Measurements from ENCODE around the gene C16orf74.

Gene C16orf74

DNA sequence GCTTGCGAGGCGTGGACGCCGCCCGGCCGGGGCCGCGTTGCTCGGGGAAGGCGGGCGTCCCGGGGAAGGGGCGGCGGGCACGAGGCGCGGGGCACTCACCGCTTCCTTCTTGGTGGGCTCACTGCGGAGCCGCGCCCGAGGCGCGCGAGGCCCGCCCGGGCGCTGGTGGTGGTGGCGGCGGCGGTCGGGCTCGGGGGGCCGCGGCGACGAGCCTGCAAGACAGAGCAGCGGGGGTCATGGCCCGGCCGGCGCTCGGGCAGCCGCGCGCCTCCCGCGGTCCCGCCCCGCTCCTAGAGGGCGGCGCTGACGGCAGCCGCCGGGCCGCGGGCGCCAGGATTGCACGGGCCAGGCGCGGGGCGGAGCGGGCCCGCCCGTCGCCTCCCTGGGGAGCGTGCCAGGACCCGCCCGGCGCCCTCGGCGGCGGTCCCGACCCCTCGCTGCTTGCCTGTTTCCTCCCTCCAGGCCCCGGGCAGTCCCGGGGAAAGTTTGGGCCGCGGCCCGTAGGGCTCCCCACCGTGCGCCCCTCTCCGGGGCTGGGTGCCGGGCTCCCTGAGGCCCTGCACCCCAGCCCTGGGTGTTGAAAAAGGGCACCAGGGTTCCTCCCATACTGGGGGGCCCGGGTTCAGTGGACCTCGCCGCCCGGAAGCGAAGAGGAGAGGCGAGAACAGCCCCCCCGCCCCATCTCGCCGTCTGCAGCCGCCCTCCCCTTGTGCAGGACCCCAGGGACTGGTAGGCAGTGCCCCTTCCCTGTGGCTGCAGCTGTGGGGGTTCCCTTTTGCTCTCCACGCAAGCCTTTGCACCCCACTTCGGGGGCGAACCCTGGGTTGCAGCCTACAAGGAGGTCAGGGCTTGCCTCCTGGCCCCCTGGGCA is at the start of gene C16orf74:
TSS of gene C16orf74 (minus strand) at position 270 of the 871 bp plus-strand sequence. CDS start 15,879 bp downstream, outside the sequence.
- DNase-seq, result peak; percentile 69

DNA sequence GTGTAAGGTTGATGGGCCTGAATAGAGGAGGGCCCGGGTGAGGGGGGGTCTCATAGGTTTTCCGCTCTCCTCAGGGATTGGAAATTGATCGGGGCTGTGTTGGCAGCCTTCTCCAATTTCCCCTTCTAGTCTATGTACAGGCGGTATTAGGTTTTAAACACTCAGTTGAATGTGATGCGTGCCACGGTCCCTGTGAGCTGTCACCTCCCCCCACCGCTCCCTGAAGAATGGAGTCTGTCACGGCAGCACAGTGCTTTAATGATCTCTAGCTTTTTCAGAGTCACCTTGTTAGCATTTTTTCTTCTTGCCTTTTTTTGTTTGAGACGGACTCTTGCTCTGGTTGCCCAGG is 49.4 kb upstream of the C16orf74 start:
- DNase-seq, result peak; percentile 26

DNA sequence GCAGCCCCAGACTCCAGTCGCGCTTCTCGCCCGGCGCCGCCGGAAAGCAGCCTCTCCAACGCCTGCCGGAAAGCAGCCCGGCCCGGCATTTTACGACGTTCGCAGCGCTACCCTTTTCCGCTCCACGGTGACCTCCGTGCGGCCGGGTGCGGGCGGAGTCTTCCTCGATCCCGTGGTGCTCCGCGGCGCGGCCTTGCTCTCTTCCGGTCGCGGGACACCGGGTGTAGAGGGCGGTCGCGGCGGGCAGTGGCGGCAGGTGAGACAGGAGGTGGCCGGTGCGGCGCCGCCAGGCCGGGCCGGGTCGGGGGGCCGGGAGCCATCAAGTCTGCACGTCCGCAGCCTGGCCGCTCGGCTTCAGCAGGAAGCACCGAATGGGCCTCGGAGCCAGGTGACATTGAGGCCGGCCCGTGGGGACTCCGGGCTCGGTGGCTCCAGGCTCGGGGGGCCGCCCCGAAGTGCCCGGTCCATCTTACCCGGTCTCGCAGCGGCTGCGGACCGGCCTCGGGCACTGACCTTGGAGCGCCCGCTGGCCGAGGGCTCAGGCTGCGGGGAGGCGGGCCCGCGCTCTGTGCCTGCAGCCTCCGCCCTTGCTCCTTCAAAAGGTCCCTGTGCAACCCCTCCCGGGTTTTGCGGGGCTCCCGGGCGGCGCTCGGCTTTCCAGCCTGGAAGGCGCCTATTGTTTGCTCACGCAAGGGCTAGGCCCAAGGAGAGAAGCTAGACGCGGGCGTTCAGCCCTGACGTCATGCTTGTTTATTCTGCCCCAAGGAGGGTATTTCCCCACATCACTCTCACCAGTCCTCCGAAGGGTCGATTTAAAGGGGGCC is 48.8 kb upstream of the C16orf74 start, which contains the start of the genes COX4I1 and EMC8:
TSS of gene COX4I1 (plus strand) at position 199 of the 824 bp plus-strand sequence. CDS start 1,511 bp downstream, outside the sequence.
TSS of gene EMC8 (minus strand) at position 48 of the 824 bp plus-strand sequence. CDS start 249 bp downstream, outside the sequence.
- peak; percentile 97 for DNase-seq

DNA sequence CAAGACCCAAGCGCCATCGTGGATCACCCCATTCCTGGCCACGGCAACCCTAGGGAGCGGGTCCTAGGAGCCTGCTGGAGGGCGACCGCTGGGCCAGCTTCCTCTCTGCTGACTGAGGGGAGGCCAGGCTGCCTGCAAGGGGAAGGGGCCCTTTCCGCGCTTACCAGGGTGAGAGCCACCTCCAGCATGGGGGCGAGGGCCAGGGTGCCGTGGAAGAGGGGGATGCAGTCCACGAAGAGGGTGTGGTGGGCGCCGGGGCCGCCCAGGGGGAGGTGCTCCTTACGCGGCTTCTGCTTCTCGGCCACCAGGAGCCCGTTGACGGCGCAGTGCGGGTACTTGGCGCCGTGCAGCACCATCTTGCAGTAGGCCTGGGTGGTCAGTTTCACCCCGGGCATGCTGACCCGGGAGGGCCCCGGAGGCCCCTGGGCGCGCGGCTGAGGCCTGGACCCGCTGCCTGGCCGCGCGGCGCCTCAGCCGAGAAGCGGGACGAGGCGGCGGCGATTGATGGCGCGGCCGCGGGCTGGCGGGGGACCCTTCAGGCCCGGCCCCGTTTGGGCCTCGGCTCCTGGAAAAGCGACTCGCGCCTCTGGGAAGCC is 48.1 kb upstream of the C16orf74 start:
- peak; percentile 73 for DNase-seq

DNA sequence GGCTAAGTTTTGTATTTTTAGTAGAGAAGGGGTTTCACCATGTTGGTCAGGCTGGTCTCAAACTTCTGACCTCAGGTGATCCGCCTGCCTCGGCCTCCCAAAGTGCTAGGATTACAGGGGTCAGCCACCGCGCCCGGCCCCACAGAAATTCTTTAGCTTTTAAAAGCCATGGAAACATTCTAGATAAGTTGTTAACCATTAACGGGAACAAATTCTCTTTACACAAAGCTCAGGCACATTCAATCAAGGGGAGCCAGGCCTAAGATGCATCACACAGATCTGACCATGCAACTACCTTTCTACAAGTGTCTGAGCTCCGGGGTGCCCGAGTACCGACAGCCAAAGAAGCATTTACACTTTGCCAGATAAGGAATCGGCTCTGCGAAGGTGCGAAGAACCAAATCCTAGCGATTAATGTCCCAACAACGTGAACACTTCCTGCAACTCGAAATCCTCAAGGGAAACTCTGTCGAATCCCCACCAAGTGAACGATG is 47.4 kb upstream of the C16orf74 start:
- DNase-seq, result peak; percentile 9

DNA sequence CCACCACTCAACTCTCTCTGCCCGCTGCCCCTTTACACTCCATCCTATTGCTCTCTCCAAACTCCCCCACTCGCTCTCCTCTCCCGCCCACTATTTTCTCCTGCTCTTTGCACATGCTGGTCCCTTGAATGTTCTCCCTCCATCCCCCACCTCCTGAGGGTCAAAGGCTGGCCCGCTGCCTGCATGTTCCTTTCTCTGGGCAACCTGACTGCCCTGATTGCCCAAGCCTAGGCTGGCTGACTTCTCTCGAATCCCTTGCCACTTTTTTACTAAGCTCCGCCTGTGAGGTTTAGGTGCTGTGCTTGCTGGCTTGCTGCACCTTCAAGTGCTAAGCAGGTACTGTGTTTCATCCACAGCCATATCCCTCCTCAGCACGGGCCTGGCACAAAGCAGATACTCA is 45.7 kb upstream of the C16orf74 start:
- no peak for DNase-seq

DNA sequence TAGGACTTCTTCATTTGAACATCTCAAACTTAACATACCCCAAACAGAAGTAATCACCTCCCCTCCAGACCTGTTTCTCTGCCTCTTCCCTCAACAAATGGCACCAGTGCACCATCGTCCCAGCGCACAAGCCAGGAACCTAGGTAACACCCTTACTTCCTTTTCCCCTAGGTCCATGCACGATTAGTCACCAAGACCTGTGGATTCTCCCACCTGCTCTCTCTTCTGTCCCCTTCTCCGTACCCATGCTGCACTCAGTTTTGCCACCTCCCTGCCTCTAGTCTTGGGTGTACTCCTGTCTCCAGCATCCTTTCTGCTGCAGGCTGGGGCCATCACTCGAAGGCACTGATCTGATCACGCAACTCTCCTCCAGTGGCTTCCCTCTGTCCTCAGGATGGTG is 45.3 kb upstream of the C16orf74 start:
- DNase-seq, result no peak

DNA sequence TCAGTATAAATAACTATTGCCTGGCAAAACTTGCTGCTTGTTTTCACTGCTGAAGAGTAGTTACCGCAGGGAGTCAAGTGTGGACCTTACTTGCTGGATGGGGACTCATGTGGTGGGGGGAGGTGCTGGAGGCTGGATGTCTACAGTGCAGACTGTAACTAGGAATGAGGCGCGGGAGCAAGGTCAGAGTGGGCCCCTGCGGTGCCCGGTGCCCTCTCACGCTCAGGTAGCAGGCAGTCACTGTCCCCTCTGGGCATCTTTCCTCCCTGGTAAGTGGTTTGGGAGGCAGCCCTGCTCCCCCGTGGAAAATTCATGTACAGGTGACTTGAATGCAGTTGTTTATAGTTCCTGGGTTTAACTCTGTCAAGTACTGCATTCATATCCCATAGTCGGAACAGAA is 43.8 kb upstream of the C16orf74 start:
- DNase-seq, result no peak

DNA sequence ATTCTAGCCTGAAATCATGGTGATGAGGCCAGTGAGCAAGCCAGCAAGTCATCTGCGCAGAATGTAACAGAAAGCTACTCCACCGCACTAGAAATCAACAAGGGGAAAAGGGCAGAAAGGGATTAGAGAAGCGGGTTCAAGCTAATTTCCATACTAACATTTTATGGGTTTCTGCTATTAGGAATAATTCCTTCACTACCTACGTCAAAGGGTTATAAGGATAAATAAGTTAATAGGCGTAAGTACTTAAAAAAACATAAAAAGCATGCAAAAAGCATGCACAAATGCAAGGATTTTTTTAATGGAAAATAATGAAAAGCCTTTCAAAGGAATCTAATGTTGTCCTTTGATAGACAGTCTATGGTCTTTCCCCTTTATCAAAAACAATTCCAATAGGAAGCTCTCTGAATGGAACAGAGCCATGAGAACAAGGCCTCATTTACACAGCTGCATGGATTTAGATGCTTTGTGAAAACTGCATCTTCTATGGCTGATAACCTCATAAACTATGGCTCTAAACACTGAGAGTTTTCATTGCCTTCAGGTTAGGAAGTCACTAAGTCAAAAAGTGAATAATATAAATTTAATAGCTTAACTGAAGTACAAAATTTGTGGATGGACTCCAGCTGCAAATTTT is 42.9 kb upstream of the C16orf74 start:
- DNase-seq, result no peak

DNA sequence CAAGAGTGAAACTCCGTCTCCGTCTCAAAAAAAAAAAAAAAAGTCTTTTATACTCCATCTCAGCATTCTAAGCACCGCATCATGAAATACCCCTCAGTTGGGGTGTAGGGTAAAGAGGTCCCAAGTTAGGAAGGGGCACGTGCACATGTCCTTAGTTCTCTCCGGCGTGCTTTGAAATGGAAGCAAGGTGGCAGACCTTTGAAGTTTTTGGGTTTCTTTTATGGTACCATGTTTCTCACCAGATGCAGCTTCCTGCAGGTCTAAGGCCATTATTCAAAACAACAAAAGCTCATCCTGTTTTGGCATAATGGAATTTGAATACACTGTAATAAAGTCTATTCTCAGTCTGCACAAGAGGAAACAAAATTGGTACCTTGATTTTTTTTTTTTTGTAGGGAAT is 38.9 kb upstream of the C16orf74 start:
- no peak for DNase-seq

DNA sequence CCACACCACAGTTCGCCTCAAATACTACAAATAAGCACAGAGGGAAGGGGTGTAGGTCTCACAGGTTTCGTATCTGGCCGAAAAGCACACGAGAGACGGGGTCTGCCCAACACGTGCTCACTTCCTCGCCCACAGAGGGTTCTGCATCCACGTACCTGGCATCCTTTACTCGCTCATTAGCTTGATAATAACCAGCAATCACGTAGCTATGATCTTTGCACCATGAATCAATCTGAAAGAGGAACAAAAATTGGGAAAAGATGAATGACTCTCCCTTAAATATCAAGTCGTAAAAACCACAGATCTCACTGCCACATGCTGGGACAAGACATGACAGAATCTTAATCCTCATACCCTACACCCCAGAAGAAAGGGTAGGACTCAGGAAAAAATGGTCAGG is 37.9 kb upstream of the C16orf74 start:
- DNase-seq, result no peak

DNA sequence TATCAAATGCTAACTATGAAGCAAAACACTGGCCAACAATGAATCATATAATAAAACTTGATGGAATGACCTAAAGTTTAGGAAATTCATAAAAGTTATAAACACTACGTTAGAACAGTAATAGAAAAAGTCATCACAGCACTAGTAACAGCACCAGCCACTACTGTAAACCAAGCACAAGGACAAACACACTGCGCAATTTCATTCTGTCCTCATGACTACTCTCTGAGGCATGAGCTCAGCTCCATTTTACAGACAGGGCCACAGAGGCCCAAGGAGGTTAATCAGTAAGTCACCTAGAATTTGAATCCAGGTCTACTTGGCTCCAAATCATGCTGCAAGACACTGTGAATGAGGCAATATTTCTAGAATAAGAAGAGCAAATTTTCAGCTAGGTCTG is 35.0 kb upstream of the C16orf74 start:
- DNase-seq, result no peak

DNA sequence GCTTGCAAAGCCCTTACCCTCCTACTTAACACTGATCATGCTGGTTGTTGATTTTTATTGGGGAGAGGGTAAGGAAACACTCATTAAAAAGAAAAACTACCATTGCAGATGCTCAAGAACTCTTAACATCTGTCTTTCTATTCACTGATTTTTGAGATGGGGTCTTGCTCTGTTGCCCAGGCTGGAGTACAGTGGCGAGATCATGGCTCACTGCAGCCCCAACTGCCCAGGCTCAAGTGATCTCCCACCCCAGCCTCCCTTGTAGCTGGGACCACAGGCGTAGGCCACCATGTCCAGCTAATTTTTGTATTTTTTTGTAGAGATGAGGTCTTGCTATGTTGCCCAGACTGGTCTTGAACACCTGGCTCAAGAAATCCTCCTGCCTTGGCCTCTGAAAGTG is 33.9 kb upstream of the C16orf74 start:
- no peak for DNase-seq

DNA sequence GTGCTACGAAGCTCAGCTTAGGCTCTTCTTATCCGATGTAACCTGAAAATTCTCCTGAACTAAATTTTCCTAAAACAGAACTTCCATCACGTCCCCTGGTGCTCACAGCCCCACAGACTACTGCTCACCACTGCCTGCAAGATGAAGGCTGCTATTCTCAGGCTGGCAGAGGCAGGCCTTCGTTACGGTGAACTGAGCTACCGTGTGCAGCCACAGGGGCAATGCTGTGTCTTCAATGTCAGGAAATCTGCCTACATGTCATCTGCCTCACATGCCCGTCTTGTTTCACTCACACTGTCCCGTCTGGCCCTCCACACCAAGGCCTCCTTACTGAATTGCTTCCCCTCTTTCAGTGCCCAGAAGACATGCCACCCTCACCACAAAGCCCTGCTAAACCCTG is 32.5 kb upstream of the C16orf74 start:
- no peak for DNase-seq

DNA sequence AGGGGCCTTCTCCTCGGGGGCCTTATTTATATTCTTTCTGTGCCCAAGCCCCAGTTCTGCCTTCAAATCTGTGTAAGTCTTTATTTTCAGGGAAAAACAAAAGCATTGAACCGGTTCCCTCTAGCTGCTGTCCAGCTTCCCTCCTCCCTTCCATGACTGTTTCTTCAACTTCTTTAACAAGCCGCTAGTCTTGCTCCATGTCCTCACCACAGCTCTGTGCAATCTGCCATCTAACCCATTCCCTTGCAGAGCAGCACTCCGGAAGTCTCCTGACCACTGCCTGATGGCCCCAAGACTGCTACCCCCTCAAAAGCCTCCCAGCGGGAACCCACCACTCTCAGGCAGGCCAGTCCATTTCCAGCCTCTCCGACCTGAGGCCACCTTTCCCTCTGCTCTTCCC is 31.6 kb upstream of the C16orf74 start:
- DNase-seq, result peak; percentile 11

DNA sequence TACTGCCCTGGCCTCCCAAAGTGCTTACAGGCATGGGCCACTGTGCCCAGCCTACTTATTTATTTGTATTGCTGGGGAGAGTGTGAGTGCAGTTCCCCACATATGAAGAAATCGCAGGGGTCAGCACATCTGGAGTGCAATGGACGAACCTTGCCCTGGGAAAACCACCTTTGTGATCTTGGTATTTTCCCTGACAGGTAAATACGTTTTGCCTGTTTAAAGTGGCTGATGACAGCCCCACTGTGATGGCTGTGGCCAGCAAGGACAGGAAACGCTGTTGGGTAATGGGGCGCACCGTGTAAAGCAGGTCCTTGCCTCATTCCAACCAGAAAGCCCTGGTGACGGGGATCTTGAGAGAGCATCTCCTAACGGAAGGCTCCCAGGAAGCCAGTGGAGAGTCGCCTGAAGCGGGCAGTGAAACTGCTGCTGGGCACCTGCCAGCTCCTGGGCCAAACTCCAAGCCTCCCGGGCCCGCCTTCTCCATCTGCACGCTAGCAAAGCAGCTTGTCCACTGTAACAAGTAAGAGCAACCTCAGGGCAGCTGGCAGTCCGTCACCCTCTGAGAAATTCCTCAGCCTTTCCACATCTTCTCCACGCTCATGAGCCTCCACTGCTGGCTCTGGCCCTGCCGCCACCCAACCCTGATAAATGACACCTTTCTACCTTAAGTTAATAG is 30.9 kb upstream of the C16orf74 start:
- no peak for DNase-seq

DNA sequence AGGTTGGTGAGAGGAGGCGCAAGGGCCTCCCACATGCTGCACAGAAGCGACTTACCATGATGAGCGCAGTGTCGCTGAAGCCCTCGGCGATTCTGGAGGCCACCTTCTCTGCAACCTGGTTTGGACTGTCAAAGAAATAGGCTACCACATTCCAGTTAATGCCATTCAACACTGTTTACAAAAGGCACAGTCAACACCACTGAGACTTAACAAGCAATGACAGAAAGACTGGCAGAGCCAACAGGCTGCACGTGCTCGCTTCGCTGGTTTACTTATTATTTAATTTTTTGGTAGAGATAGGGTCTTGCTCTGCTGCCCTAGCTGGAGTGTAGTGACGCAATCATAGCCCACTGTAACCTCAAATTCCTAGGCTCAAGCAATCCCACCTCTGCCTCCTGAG is 30.3 kb upstream of the C16orf74 start:
- no peak for DNase-seq

DNA sequence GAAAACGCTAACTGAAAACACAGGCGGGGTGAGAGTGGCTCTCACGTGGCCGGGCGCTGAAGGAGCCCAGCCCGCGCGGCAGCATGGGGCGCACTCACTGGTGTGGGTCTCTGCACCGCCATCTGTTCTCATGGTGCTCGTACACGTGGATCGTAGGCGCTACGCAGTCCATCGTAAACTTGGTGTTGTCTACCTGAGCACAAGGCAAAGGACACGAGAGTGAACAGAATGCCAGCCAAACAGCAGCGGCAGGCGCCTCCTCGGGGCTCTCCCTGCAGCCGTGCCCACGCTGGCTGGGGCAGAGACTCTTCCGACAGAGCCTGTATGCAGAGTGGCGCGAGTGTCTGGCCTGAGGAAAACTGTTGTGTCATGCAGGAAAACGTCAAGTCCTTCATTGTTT is 29.4 kb upstream of the C16orf74 start:
- DNase-seq, result no peak

DNA sequence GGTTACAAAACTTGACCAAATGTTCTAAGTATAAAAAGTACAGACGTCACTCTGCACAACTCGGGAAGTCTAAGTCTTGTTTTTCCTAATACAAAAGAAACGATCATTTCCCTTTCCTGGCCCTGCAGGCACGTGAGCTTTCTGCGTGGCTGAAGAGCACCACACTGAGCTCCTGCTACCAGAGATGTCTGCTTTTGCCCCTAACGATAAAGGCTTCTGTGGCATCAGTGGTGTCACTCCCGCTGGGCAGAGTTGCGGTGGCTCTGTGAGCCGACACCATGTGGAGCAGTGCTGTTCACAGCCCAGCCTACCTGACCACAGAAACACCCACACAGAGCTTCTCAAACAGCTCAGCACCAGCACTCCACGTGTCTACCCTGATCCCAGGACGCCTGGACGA is 28.0 kb upstream of the C16orf74 start:
- DNase-seq, result peak; percentile 27

DNA sequence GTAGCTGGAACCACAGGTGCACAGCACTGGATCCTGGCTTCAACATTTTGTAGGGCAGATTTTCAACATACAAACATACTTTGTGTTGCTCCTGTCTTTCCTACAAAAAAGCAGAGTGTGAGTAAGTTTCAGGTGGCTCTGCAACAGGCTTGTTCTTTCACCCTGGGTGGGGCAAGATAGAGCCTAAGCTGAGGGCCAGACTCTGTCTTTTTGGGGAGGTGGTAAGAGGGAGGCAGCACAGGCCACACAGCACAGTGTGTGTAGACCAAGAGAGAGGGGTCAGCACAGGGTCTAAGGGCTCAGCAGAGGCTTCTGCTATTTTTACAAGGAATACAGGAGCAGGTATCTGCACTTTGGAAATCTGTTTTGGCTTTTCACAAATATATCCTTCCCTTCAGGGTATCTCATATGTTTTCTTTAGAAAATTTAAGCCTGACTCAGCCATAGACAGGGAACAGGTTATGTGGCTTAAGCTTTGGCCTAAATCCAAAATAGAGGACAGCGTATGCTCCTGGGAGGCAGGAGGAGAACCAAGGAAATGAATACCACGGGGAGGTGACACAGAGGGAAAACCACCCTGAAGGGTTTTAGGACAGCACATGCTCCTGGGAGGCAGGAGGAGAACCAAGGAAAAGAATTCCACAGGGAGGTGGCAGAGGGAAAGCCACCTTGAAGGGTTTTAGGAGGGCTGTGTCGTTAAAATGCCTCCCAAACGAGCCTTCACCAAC is 26.9 kb upstream of the C16orf74 start:
- DNase-seq, result no peak

DNA sequence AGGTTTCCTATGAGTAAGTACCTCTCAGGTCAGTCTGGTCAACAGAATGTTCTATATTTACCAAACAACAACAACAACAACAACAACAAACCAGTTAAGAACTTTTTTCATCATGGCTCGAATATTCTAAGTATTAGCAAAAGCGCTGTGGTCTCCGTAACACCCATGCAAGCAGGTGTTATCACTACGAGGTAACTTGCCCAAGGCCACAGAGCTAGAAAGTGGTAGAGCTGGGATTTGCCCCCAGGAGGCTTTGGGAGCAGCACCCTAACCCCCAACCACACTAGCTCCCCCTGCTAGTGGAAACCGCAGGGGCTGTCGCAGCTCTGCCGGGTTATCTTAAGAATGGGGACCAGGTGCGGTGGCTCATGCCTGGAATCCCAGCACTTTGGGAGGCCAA is 23.9 kb upstream of the C16orf74 start:
- no peak for DNase-seq
